DOHH2 (cell line): ENCODE results near the gene EDN3.

ENCODE experiments used
- H3F3A ChIP-seq: fragments of 200-600 bp; sonication (generic), shearing (Covaris generic); 2 replicates; pipeline ENCODE4 v1.6.0; 2016; ENCODE audit warnings: antibody characterized with exemption, mild to moderate bottlenecking; ENCODE audit not compliant: control insufficient read depth, insufficient read depth
- H3K27ac ChIP-seq: fragments of 200-600 bp; sonication (generic); 2 replicates; pipeline ENCODE4 v1.5.1; 2014; ENCODE audit warnings: low read depth, mild to moderate bottlenecking, low read length, moderate library complexity
- H3K27me3 ChIP-seq: fragments of 200-600 bp; sonication (generic); 2 replicates; pipeline ENCODE4 v1.6.1; 2014; ENCODE audit warnings: mild to moderate bottlenecking, low read length, mixed read lengths; ENCODE audit not compliant: control insufficient read depth
- H3K36me3 ChIP-seq: fragments of 200-600 bp; sonication (generic); 2 replicates; pipeline ENCODE4 v1.6.1; 2014; ENCODE audit warnings: mild to moderate bottlenecking, low read length, moderate library complexity, mixed read lengths; ENCODE audit not compliant: control insufficient read depth
- H3K4me1 ChIP-seq: fragments of 200-600 bp; sonication (generic); 2 replicates; pipeline ENCODE4 v1.6.1; 2014; ENCODE audit warnings: mild to moderate bottlenecking, low read length, mixed read lengths; ENCODE audit not compliant: control insufficient read depth
- H3K4me2 ChIP-seq: fragments of 200-600 bp; sonication (generic); 2 replicates; pipeline ENCODE4 v1.6.0; 2014; ENCODE audit warnings: mild to moderate bottlenecking, low read length, moderate library complexity
- H3K4me3 ChIP-seq: fragments of 200-600 bp; sonication (generic); 2 replicates; pipeline ENCODE4 v1.5.1; 2014; ENCODE audit warnings: mild to moderate bottlenecking, low read length, mixed read lengths
- H3K79me2 ChIP-seq: fragments of 200-600 bp; sonication (generic); 2 replicates; pipeline ENCODE4 v1.6.1; 2014; ENCODE audit warnings: mild to moderate bottlenecking, low read length, mixed read lengths; ENCODE audit not compliant: control insufficient read depth
- H3K9me2 ChIP-seq: fragments of 200-600 bp; sonication (generic); replicated peaks from 2 replicates; pipeline ENCODE4 v1.6.1; 2014; ENCODE audit warnings: mild to moderate bottlenecking, low read length, mixed read lengths; ENCODE audit not compliant: control insufficient read depth
- H3K9me3 ChIP-seq: fragments of 200-600 bp; sonication (generic); 2 replicates; pipeline ENCODE4 v1.6.1; 2014; ENCODE audit warnings: antibody characterized with exemption, low read length, mixed read lengths; ENCODE audit not compliant: control insufficient read depth, insufficient read depth
- H4K20me1 ChIP-seq: fragments of 200-600 bp; sonication (generic); 2 replicates; pipeline ENCODE4 v1.6.0; 2014; ENCODE audit warnings: low read depth, mild to moderate bottlenecking, antibody characterized with exemption, low read length, moderate library complexity; ENCODE audit not compliant: control insufficient read depth, insufficient read depth
- EZH2phosphoT487 ChIP-seq: fragments of 200-600 bp; sonication (generic); IDR thresholded peaks from 2 replicates; pipeline ENCODE4 v1.6.1; 2017; ENCODE audit warnings: borderline replicate concordance, mild to moderate bottlenecking, antibody characterized with exemption, low read length, moderate library complexity, mixed read lengths
- TF ChIP-seq, protein P1 (sequence below): fragments of 200-600 bp; sonication (generic); IDR thresholded peaks from one replicate; pipeline ENCODE4 v1.5.1; 2014; ENCODE audit warnings: antibody characterized with exemption, mild to moderate bottlenecking, low read depth, low read length; ENCODE audit not compliant: poor library complexity, severe bottlenecking

The EDN3 gene

DNA sequence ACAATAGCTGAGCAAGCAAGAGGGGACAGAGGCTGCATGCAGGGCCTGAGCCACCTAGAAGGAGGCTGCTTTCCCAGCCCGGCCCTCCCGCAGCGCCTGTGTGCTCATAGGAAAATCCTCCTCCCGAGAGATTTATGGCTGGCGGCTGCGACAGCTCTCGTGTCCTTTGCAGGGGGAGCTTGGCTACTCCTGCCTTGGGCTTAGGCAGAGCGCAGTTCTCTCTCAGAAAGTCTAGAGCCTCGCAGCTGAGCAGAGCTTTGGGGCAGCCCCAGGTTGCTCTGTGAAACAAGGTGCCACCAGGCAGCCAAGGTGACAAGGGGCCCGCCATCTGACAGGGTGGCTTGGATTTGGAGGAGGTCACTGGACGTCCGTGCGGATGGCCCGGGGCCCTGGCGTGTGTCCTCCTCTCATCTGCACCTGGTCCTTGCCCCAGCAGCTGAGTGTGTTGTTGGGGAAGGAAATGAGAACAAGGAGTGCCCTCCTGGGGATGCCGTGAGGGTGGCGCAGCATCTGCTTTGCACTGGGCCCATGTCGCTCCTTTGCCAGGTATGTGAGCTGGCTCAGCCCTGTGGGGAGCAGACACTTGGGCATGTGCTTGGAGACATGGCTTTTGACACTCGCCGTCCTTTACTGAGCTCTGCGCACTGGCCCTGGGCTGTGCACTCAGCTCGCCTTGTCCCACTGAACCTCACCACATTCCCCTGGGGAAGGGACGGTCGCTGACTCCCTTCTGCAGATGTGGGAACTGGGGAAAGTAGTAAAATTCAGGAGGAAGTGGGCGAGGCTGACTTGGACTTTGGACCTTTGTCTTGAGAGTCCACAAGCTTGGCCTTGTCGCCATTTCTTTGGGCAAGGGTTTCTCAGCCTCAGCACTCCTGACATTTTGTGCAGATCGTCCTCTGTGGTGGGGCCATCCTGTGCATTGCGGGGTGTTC lies 41.9 kb downstream of the EDN3 start:
- Histone ChIP-seq H3K4me2 (no peak overlapping the region), H3K9me2 (no peaks in the 10 kb centered on the region), H3K4me1 (peaks cover 5% of the 10 kb centered on the region), H3K9me3 (peaks cover 4% of the 10 kb centered on the region; the same call in 1 of the 2 replicates), H3K36me3 (no peaks in the 10 kb centered on the region), H3F3A (no peaks in the 10 kb centered on the region), H3K79me2 (no peaks in the 10 kb centered on the region), H4K20me1 (no peaks in the 10 kb centered on the region), H3K27me3 (peaks cover 44% of the 10 kb centered on the region), H3K27ac (no peak overlapping the region), H3K4me3 (no peak overlapping the region)
- TF ChIP-seq, protein P1, sequence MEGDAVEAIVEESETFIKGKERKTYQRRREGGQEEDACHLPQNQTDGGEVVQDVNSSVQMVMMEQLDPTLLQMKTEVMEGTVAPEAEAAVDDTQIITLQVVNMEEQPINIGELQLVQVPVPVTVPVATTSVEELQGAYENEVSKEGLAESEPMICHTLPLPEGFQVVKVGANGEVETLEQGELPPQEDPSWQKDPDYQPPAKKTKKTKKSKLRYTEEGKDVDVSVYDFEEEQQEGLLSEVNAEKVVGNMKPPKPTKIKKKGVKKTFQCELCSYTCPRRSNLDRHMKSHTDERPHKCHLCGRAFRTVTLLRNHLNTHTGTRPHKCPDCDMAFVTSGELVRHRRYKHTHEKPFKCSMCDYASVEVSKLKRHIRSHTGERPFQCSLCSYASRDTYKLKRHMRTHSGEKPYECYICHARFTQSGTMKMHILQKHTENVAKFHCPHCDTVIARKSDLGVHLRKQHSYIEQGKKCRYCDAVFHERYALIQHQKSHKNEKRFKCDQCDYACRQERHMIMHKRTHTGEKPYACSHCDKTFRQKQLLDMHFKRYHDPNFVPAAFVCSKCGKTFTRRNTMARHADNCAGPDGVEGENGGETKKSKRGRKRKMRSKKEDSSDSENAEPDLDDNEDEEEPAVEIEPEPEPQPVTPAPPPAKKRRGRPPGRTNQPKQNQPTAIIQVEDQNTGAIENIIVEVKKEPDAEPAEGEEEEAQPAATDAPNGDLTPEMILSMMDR: no peak
- TF ChIP-seq EZH2phosphoT487: no peak

DNA sequence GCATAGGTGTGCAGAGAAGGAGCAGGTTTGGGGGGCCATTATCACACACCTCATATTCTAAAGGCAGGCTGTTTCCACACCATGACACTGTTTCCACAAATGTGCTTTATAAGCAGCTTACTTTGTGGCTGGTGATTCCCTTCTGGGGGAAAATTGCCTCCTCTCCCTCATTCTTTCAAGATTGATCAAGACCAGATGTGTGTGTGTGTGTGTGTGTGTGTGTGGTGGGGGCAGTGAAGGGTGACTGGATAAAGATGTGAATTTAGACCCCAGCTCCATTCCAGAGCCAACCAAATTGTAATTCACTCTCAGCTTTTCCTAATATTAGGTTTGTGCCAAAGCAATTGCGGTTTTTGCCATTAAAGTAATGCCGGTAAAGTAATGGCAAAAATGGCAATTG lies 45.6 kb downstream of the EDN3 start:
- Histone ChIP-seq H3K36me3 (no peaks in the 10 kb centered on the region), H3K9me2 (no peaks in the 10 kb centered on the region), H3K4me1 (no peaks in the 10 kb centered on the region), H3F3A (no peaks in the 10 kb centered on the region), H3K4me3 (no peak overlapping the region), H3K4me2 (no peak overlapping the region), H3K27me3 (peaks cover 30% of the 10 kb centered on the region), H4K20me1 (no peaks in the 10 kb centered on the region), H3K27ac (no peak overlapping the region), H3K9me3 (peaks cover 4% of the 10 kb centered on the region; the same call in 1 of the 2 replicates), H3K79me2 (no peaks in the 10 kb centered on the region)
- TF ChIP-seq, protein P1: no peak
- TF ChIP-seq EZH2phosphoT487: no peak

DNA sequence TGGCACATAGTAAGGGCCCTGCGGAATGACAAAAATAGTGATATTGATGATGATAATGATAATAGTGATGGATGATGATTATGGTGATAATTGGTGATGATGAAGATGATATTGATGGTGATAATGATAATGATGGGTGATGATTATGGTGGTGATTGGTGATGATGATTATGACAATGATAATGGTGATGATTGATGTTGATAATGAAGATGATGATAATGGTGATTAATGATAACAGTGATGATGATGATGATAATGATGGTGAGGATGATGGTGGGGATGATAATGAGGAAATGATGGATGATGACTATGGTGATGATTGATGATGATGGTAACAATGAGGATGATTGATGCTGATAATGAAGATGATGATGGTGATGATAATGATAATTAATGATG lies 48.9 kb downstream of the EDN3 start:
- Histone ChIP-seq H3K27ac (no peak overlapping the region), H3F3A (no peaks in the 10 kb centered on the region), H3K4me1 (no peaks in the 10 kb centered on the region), H3K4me3 (no peak overlapping the region), H3K9me3 (peaks cover under 1% of the 10 kb centered on the region; the same call in 1 of the 2 replicates), H3K27me3 (peaks cover 16% of the 10 kb centered on the region), H3K36me3 (no peaks in the 10 kb centered on the region), H4K20me1 (no peaks in the 10 kb centered on the region), H3K79me2 (no peaks in the 10 kb centered on the region), H3K4me2 (no peak overlapping the region), H3K9me2 (no peaks in the 10 kb centered on the region)
- TF ChIP-seq, protein P1: no peak
- no peak for TF ChIP-seq EZH2phosphoT487
